Measurements from ENCODE around the gene CDKN2C.
"Not testable (repeated sequence)": the region's sequence is repeated elsewhere in the genome, so short reads cannot be mapped to it uniquely, and the experiment has no call there.

DNA sequence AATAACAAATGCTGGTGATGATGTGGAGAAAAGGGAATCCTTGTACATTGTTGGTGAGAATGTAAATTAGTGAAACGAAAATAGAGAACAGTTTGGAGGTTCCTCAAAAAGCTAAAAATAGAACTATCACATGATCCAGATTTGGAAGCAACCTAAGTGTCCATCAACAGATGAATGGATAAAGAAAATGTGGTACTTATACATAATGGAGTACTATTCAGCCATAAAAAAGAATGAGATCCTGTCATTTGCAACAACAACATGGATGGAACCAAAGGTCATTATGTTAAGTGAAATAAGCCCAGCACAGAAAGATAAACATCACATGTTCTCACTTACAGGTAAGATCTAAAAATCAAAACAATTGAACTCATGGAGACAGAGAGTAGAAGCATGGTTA is 29.3 kb downstream of the CDKN2C start:
- TF ChIP-seq EZH2 (IDR thresholded peaks at IDR 0.05; ENCODE audit: borderline replicate concordance); CTCF (IDR thresholded peaks at IDR 0.05; ENCODE audit: poor library complexity); EZH2phosphoT487 (IDR thresholded peaks at IDR 0.05; ENCODE audit: low read depth, severe bottlenecking, unreplicated experiment): not testable (repeated sequence)
